Testis (tissue), 2 donors: Measurements from ENCODE around the gene MACROD2.

Experiments used
- CTCF ChIP-seq, 3 experiments: fragments of 450-650 bp in 2 of 3; fragments of 200-600 bp in 1 of 3; sonication (generic) in 1 of 3; IDR thresholded peaks; one replicate each; pipeline ENCODE4 v1.5.1; 2016 to 2019; ENCODE audit warnings: antibody characterized with exemption in 3 of 3, mild to moderate bottlenecking in 2 of 3, moderate library complexity in 1 of 3
- POLR2A ChIP-seq: fragments of 450-650 bp; IDR thresholded peaks from one replicate; pipeline ENCODE4 v1.6.1; 2017; ENCODE audit warnings: antibody characterized with exemption, mild to moderate bottlenecking, moderate library complexity

GRCh38 chr20:15772826-15773225, 1777.5 kb downstream of the MACROD2 start:
- no peak for TF ChIP-seq CTCF (IDR thresholded peaks at IDR 0.05)
- no peak for TF ChIP-seq POLR2A
